HG03025 (cell line): ENCODE measurements around the gene SPOCK2.

Experiments
- ATAC-seq: cut with Tn5 transposase; IDR thresholded peaks from one replicate; pipeline ENCODE4 v1.9.1; 2021; ENCODE audit warnings: mild to moderate bottlenecking, moderate library complexity; ENCODE audit not compliant: unreplicated experiment, low FRiP score

Gene SPOCK2

DNA sequence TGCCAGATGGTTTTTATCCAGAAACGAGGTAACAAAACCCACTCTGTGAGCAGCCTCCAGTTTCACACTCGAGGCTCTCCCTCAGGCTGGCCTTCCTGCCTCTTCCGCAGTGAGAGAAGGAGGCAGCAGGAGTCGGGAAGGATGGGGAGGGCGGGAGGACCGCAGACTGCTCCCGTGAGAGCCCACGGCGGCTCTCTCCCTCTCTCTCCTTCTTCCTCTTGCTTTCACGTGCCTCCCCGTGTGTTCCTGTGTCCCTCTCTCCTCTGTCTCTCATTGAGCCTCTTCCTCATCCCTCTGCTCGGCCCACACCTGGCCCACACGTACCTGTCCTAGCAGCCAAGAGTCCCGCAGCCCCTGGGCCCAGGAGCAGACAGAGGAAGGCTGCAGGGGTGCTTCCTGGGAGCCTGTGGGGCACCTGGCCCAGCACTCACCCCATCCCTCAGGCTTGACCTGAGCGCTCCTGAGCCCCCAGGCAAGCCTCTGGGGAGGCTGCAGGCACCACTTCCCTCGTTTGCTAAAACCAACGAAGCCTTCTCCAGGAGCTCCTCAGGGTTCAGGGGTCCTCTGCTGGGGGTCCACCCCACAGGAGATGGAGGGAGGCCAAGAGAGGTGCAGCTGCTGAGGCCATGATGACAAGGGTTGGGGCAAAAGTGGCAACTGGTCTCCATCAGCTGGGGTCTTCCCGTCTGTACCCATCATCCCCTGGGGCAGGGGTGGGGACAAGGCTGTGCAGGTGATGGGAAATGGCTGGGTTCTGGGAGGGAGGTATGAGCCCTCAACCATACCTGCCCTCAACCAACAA, 13.6 kb downstream of the SPOCK2 start:
- ATAC-seq, result no peak

- ATAC-seq, result no peak
These were observed 14.4 kb downstream of the SPOCK2 start for GRCh38 chr10:72073708-72074573.

- no peak for ATAC-seq
These were observed 15.7 kb downstream of the SPOCK2 start for GRCh38 chr10:72072639-72073038.

- ATAC-seq, result no peak
These were observed 16.3 kb downstream of the SPOCK2 start for GRCh38 chr10:72072046-72072445.

GRCh38 chr10:72069751-72070526, 18.4 kb downstream of the SPOCK2 start:
- no peak for ATAC-seq

DNA sequence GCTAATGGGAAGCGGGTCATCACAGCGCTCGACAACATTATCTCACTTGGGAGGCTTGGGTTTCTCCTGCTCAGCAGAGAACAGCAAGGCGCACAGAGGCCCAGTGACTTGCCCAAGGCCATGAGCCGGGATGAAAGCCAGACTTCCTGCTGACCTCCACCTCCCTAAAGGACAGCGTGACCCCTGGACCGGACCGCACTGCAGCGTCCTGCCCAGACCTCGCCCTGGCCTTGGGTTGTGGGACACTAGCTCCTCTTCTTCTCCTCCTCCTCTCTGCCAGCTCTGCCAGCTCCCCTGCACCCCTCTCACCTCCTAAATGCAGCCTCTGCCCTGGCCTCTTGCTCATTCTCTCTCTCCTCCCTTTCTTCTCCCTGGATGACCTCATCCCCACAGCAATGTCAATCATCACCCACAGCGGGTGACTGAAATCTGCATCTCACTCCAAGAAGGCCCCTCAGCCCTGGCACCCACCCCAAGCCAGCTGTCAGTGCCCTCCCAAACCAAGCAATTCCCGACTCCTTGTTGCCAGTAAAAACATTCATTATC, 19.4 kb downstream of the SPOCK2 start:
- ATAC-seq, result no peak

- no peak for ATAC-seq
These were observed 20.1 kb downstream of the SPOCK2 start for GRCh38 chr10:72068126-72068765.

GRCh38 chr10:72067463-72068125, 20.8 kb downstream of the SPOCK2 start:
- ATAC-seq, result no peak

- ATAC-seq, result no peak
These were observed 21.8 kb downstream of the SPOCK2 start for GRCh38 chr10:72066318-72067284.

DNA sequence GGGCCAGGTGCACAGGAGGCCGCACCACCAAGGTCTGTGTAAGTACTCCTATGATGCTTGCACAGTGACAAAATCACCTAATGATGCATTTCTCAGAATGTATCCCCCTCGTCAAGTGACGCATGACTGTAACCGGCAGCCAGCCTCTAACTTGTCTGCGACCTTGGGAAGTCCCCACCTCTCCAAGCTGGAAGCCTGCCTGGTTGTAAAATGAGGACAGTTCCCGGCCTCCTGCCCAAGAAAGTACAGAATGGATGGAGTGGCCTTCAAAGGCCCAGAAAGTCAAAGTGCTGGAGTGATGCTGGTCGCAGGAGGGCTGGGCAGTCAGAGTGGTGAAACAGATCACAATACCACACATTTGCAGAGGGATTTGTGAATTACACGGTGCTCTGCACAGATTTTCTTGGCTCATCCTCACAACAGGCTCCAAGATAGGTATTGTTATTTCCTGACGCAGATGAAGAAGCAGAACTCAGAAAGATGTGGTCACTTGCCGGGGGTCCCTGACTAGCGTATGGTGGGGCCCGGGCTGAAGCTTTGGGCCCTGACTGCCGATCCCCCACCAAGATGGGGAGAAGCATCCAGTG, 22.8 kb downstream of the SPOCK2 start:
- ATAC-seq, result no peak

- ATAC-seq, result no peak
These were observed 24.5 kb downstream of the SPOCK2 start for GRCh38 chr10:72063703-72064391.

GRCh38 chr10:72062832-72063702, 25.3 kb downstream of the SPOCK2 start:
- ATAC-seq, result no peak

- no peak for ATAC-seq
These were observed 26.0 kb downstream of the SPOCK2 start for GRCh38 chr10:72062382-72062781.

DNA sequence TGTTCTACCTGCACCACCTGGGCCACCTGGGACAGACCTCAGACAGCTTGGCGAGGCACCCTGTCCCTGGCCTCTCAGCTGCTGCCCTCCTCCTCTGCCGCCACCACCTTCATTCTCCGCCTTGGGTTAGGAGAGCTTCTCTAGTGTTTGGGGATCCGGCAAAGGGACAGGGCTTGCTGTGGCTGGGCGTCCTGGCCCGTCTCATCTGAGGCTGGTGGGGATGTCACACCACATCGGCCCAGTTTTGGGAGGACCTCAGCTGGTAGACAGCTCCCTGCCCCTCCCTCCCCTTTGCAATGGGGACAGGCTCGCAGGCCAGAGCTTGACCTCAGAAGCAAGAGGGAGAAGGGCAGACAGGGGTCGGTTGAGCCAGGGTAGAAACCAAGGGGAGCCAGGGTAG, 26.4 kb downstream of the SPOCK2 start:
- no peak for ATAC-seq

DNA sequence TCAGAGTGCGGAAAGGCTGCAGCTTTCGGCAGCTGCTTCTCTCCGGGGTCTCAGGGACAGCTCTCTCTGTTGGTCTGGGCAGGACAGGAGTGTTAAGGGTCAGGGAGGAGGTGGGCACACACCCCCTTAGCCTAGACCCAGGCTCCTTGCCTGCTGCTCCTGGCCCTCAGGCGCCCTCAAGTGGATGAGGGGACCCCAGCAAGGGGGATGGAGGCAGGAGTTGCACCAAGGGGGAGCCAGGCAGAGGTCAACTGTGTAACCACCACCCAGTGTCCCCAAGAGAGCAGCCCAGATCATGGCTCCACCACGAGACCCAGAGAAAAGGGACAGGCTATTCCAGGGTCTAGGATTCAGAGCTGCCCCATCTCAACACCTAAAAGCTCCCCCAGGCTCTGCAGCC, 26.9 kb downstream of the SPOCK2 start:
- ATAC-seq, result no peak
